ENCODE data around the gene USP5.

DNA sequence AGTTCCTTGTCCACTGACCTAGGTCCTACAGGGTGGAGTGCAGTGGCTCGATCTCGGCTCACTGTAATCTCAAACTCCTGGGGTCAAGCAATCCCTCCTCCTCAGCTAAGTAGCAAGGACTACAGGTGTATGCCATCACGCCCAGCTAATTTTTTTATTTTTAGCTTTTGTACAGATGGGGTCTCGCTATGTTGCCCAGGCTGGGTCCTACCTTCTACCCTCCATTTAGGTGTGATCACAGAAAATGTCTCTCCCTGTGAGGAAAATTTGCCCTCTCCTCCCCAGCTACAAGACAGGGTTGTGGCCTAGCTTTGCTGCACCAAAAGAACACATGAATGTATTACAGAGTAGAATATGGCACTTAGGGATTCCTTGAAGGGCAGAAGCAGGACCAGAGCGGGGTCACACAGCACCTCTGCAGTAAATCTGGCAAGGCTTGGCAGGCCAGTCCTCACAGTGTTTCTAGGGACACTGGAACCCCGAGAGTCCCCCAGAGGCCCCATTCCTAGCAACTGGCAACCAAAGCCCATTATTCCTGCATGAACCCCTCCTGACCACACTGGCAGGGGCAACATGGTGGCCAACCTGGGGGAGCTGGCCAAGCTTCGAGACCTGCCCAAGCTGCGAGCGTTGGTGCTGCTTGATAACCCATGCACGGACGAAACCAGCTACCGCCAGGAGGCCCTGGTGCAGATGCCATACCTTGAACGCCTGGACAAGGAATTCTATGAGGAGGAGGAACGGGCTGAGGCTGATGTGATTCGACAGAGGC is 60.4 kb downstream of the USP5 start:
- TF ChIP-seq, protein P1, sequence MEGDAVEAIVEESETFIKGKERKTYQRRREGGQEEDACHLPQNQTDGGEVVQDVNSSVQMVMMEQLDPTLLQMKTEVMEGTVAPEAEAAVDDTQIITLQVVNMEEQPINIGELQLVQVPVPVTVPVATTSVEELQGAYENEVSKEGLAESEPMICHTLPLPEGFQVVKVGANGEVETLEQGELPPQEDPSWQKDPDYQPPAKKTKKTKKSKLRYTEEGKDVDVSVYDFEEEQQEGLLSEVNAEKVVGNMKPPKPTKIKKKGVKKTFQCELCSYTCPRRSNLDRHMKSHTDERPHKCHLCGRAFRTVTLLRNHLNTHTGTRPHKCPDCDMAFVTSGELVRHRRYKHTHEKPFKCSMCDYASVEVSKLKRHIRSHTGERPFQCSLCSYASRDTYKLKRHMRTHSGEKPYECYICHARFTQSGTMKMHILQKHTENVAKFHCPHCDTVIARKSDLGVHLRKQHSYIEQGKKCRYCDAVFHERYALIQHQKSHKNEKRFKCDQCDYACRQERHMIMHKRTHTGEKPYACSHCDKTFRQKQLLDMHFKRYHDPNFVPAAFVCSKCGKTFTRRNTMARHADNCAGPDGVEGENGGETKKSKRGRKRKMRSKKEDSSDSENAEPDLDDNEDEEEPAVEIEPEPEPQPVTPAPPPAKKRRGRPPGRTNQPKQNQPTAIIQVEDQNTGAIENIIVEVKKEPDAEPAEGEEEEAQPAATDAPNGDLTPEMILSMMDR (IDR thresholded peaks at IDR 0.05), result no peak
- TF ChIP-seq EZH2 (IDR thresholded peaks at IDR 0.05) (no peak), EZH2phosphoT487 (IDR thresholded peaks at IDR 0.05) (no peak)

Measured in neural progenitor cell (in vitro differentiated cells).